CD4-positive, alpha-beta T cell (primary cell): ENCODE data around the gene BOK. TPM values are rescaled to one million over a fixed set of nuclear protein-coding genes. Genes with fewer than 3 reads are reported as not detected.

Source experiments
- ATAC-seq: fragments of 200-7000 bp; cut with Tn5 transposase; one replicate; pipeline ENCODE4 v1.10.0; 2022; ENCODE audit warnings: mild to moderate bottlenecking; ENCODE audit not compliant: poor library complexity
- CTCF ChIA-PET: fragments of 350-600 bp; sonication (Branson Sonifier 250); formaldehyde crosslinking; loops from one replicate; lab custom pipeline; 2021; ENCODE audit warnings: antibody characterized with exemption, inconsistent platforms; lab: Charles Lee
- POLR2A ChIA-PET: fragments of 350-600 bp; sonication (Branson Sonifier 250); formaldehyde crosslinking; loops from one replicate; lab custom pipeline; 2021; ENCODE audit warnings: antibody characterized with exemption, inconsistent platforms; lab: Charles Lee
- DNase-seq, 14 experiments: peaks; one replicate each; pipeline ENCODE4 v3.0.0-alpha.2; 2013 to 2020; ENCODE audit warnings: mixed read lengths in 2 of 14
- H3K27ac ChIP-seq, 2 donors: one replicate each; pipeline versions ENCODE4 v1.5.1 to v1.7.0; 2013; ENCODE audit warnings: low read length in 2 of 2, low read depth in 1 of 2, mild to moderate bottlenecking in 1 of 2
- H3K27me3 ChIP-seq, 2 experiments: 1 replicate in 1 of 2; 2 replicates in 1 of 2; pipeline versions ENCODE4 v1.6.1 to v1.7.0; 2013; ENCODE audit warnings: low read length in 2 of 2, control low read depth in 1 of 2, mild to moderate bottlenecking in 1 of 2, moderate library complexity in 1 of 2; ENCODE audit not compliant: insufficient read depth in 2 of 2, control insufficient read depth in 1 of 2
- H3K36me3 ChIP-seq: one replicate; pipeline ENCODE4 v1.6.1; 2013; ENCODE audit warnings: low read length, control low read depth; ENCODE audit not compliant: insufficient read depth
- H3K4me1 ChIP-seq: one replicate; pipeline ENCODE4 v1.6.1; 2013; ENCODE audit warnings: low read length, control low read depth; ENCODE audit not compliant: insufficient read depth
- H3K4me3 ChIP-seq: one replicate; pipeline ENCODE4 v1.5.1; 2013; ENCODE audit warnings: mild to moderate bottlenecking, low read length, moderate library complexity
- H3K9me3 ChIP-seq, 2 experiments: 1 replicate in 1 of 2; 2 replicates in 1 of 2; pipeline versions ENCODE4 v1.6.1 to v1.7.0; 2013; ENCODE audit warnings: low read length in 2 of 2, mild to moderate bottlenecking in 2 of 2, control low read depth in 1 of 2, moderate library complexity in 1 of 2; ENCODE audit not compliant: control insufficient read depth in 1 of 2, insufficient read depth in 1 of 2
- H3K27ac Mint-ChIP-seq: one replicate; pipeline ENCODE4 v1.8.0; 2020; ENCODE audit warnings: mixed read lengths
- H3K27me3 Mint-ChIP-seq: one replicate; pipeline ENCODE4 v1.8.0; 2021; ENCODE audit warnings: mixed read lengths
- H3K36me3 Mint-ChIP-seq: one replicate; pipeline ENCODE4 v1.8.0; 2021; ENCODE audit warnings: low read depth, mixed read lengths
- H3K4me1 Mint-ChIP-seq: one replicate; pipeline ENCODE4 v1.8.0; 2021; ENCODE audit warnings: low read depth, mixed read lengths
- H3K4me3 Mint-ChIP-seq: one replicate; pipeline ENCODE4 v1.8.0; 2020; ENCODE audit warnings: mild to moderate bottlenecking, mixed read lengths
- H3K9me3 Mint-ChIP-seq: one replicate; pipeline ENCODE4 v1.8.0; 2020; ENCODE audit warnings: mixed read lengths
- intact Hi-C, 2 experiments: fragments of 100-400 bp; cut with DNase I in 1 of 2; cut with micrococcal nuclease in 1 of 2; formaldehyde crosslinking; loops; one replicate each; pipeline versions ENCODE4 v1.15.1 to v1.9.0; 2023 to 2025; cut with DNase I, micrococcal nuclease
- total RNA-seq, 174 experiments: library from RNA in 2 of 174; stranded (reverse) in 2 of 174; gene quantifications; one replicate each; pipeline ENCODE4 v1.2.3 and lab custom pipeline; 2021 to 2026
- TF ChIP-seq, protein P1 (sequence below): fragments of 200-600 bp; IDR thresholded peaks from one replicate; pipeline ENCODE4 v1.8.0; 2022; ENCODE audit warnings: antibody characterized with exemption, mild to moderate bottlenecking

The BOK gene
- total RNA-seq, 2 experiments from 2014 or later, result not detected

DNA sequence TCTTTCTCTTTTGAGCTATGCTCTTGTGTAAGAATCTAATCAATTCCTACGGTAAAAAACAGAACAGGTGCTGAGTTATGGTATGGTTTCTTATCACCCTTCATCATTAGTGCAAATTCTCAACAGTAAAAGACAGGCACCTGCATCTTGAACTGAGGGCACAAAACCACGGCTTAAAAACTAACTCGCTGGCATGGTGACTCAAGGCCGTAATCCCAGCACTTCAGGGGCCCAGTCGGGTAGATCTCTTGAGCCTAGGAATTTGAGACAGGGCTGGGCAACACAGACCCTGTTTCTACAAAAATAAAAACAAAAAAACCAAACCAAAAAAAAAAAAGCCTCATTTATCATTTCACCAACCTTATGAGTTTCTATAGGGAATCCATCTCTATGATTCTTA, 45.1 kb downstream of the BOK start:
- intact Hi-C loops, result loop anchor here in 1 of 2 experiments (10.0 kb wide), 1 partner anchor 349 kb away; no protein-coding TSS in a partner anchor
- Histone ChIP-seq H3K4me1 (peaks cover 1% of the 10 kb centered on the region), H3K27ac (no peak overlapping the region), H3K9me3 (no peaks in the 10 kb centered on the region), H3K27me3 (no peaks in the 10 kb centered on the region), H3K36me3 (peaks cover 47% of the 10 kb centered on the region), H3K4me3 (no peak overlapping the region)
- Mint-ChIP-seq H3K27ac (no peak overlapping the region), H3K4me1 (peaks cover 5% of the 10 kb centered on the region), H3K9me3 (no peaks in the 10 kb centered on the region), H3K4me3 (no peak overlapping the region), H3K27me3 (no peaks in the 10 kb centered on the region), H3K36me3 (peaks cover 53% of the 10 kb centered on the region)
- POLR2A ChIA-PET, result no interaction called here
- CTCF ChIA-PET, result no interaction called here
- no peak for DNase-seq
- TF ChIP-seq, protein P1, sequence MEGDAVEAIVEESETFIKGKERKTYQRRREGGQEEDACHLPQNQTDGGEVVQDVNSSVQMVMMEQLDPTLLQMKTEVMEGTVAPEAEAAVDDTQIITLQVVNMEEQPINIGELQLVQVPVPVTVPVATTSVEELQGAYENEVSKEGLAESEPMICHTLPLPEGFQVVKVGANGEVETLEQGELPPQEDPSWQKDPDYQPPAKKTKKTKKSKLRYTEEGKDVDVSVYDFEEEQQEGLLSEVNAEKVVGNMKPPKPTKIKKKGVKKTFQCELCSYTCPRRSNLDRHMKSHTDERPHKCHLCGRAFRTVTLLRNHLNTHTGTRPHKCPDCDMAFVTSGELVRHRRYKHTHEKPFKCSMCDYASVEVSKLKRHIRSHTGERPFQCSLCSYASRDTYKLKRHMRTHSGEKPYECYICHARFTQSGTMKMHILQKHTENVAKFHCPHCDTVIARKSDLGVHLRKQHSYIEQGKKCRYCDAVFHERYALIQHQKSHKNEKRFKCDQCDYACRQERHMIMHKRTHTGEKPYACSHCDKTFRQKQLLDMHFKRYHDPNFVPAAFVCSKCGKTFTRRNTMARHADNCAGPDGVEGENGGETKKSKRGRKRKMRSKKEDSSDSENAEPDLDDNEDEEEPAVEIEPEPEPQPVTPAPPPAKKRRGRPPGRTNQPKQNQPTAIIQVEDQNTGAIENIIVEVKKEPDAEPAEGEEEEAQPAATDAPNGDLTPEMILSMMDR, result no peak
- no peak for ATAC-seq

DNA sequence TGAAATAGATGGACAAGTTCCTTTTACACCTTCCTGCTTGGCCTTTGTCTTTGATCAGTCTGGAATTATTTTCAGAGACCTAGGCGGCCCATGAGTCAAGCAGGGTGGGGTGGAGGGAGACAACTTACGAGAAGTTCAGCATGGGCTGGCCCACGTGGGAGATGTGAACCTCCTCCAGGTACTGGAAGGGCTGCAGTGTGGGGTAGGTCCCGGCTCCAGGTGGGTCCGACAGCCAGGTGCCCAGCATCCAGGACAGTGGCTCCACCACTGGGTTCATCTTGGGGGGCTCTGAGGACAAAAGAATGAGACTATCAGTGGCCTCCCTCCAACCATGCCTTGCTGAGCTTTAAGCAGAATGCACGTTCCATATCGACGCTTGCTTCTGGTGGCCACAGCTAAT, 47.6 kb downstream of the BOK start:
- no peaks in the 10 kb centered on the region for H3K9me3 Mint-ChIP-seq
- peaks cover 29% of the 10 kb centered on the region for H3K36me3 Mint-ChIP-seq
- Histone ChIP-seq H3K4me3 (no peak overlapping the region), H3K4me1 (peaks cover 24% of the 10 kb centered on the region), H3K36me3 (peaks cover 43% of the 10 kb centered on the region), H3K27ac (no peak overlapping the region), H3K9me3 (no peaks in the 10 kb centered on the region), H3K27me3 (no peaks in the 10 kb centered on the region)
- ChIA-PET CTCF (no interaction called here), POLR2A (no interaction called here)
- no peaks in the 10 kb centered on the region for H3K27me3 Mint-ChIP-seq
- H3K4me3 Mint-ChIP-seq, result no peak overlapping the region
- ATAC-seq, result no peak
- DNase-seq, result no peak
- intact Hi-C loops, result loop anchor here in 1 of 2 experiments (10.0 kb wide), 1 partner anchor 351 kb away; no protein-coding TSS in a partner anchor
- no peak overlapping the region for H3K27ac Mint-ChIP-seq
- TF ChIP-seq, protein P1, result no peak
- H3K4me1 Mint-ChIP-seq, result peaks cover 17% of the 10 kb centered on the region

DNA sequence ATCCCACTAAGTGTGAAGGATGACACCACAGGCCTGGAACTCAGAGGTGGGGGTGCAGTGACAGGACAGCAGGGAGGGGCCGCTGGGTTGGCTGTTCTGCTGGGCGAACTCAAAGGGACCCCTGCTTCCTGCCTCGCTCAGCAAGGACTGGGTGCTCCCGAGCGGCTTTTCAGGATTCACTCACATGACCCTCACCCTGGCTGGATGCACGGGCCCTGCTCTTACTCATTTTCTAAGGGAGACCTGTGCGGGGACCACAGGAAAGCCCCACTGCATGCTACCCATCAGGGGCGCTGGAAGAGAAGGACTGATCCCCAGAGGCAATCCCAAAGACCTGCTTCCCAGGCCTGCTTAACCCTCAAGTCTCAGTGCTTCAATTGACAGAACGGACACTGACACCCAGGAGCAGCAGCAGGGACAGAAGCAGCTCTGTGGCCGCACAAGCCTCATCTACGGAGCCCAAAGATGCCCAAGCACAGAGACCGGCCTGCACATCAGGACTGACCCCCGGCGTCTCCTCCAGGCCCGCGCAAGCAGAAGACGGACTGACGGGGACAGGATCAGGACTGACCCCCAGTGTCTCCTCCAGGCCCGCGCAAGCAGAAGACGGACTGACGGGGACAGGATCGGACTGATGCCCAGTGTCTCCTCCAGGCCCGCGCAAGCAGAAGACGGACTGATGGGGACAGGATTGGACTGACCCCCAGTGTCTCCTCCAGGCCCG, 48.8 kb downstream of the BOK start:
- no peak for DNase-seq
- Histone ChIP-seq H3K9me3 (no peaks in the 10 kb centered on the region), H3K4me1 (peaks cover 24% of the 10 kb centered on the region), H3K27ac (no peak overlapping the region), H3K4me3 (no peak overlapping the region), H3K36me3 (peaks cover 35% of the 10 kb centered on the region), H3K27me3 (no peaks in the 10 kb centered on the region)
- Mint-ChIP-seq H3K4me3 (no peak overlapping the region), H3K9me3 (no peaks in the 10 kb centered on the region), H3K36me3 (peaks cover 23% of the 10 kb centered on the region), H3K27ac (no peak overlapping the region), H3K27me3 (no peaks in the 10 kb centered on the region), H3K4me1 (peaks cover 24% of the 10 kb centered on the region)
- ChIA-PET CTCF (no interaction called here), POLR2A (no interaction called here)
- ATAC-seq, result no peak
- intact Hi-C loops, result loop anchor here in 1 of 2 experiments (10.0 kb wide), 1 partner anchor 353 kb away; no protein-coding TSS in a partner anchor
- TF ChIP-seq, protein P1, result no peak
